Measurements from ENCODE around the gene DLGAP1. TPM values are rescaled to one million over a fixed set of nuclear protein-coding genes. Genes with fewer than 3 reads are reported as not detected.

DLGAP1 gene
- total and polyA plus RNA-seq, 2 donors: 0.24 to 0.41 TPM

GRCh38 chr18:4230450-4231168 is 224.5 kb downstream of the DLGAP1 start:
- Histone ChIP-seq H3K36me3 (ENCODE audit: control insufficient read depth in 2 of 2, insufficient read depth in 2 of 2, low read length in 1 of 2) (no peaks in the 10 kb centered on the region), H3K4me3 (ENCODE audit: low read length in 2 of 2) (no peak overlapping the region), H3K27me3 (ENCODE audit: control insufficient read depth in 2 of 2, insufficient read depth in 1 of 2, low read length in 1 of 2) (no peaks in the 10 kb centered on the region), H3K9me3 (ENCODE audit: control insufficient read depth in 2 of 2, insufficient read depth in 1 of 2, low read length in 1 of 2) (no peaks in the 10 kb centered on the region), H3K27ac (ENCODE audit: low read depth in 1 of 2, low read length in 1 of 2) (no peak overlapping the region), H3K4me1 (ENCODE audit: control insufficient read depth in 2 of 2, insufficient read depth in 2 of 2, low read length in 2 of 2) (no peaks in the 10 kb centered on the region)
- 91% methylated on average over 3 of the region's 3 CpGs for WGBS
- no peak for DNase-seq (ENCODE audit: low read depth in 6 of 9, low spot score in 9 of 9)

- Histone ChIP-seq H3K36me3 (ENCODE audit: control insufficient read depth in 2 of 2, insufficient read depth in 2 of 2, low read length in 1 of 2) (no peaks in the 10 kb centered on the region), H3K27ac (ENCODE audit: low read depth in 1 of 2, low read length in 1 of 2) (no peak overlapping the region), H3K27me3 (ENCODE audit: control insufficient read depth in 2 of 2, insufficient read depth in 1 of 2, low read length in 1 of 2) (no peaks in the 10 kb centered on the region), H3K4me1 (ENCODE audit: control insufficient read depth in 2 of 2, insufficient read depth in 2 of 2, low read length in 2 of 2) (no peaks in the 10 kb centered on the region), H3K9me3 (ENCODE audit: control insufficient read depth in 2 of 2, insufficient read depth in 1 of 2, low read length in 1 of 2) (no peaks in the 10 kb centered on the region), H3K4me3 (ENCODE audit: low read length in 2 of 2) (no peak overlapping the region)
- WGBS: 86% methylated on average over 4 of the region's 4 CpGs
- DNase-seq (ENCODE audit: low read depth in 6 of 9, low spot score in 9 of 9): no peak
Observed at GRCh38 chr18:4224031-4224704, 230.9 kb downstream of the DLGAP1 start.

GRCh38 chr18:4211111-4211837 is 243.8 kb downstream of the DLGAP1 start:
- H3K27me3 ChIP-seq (ENCODE audit: control insufficient read depth in 2 of 2, insufficient read depth in 1 of 2, low read length in 1 of 2): no peaks in the 10 kb centered on the region
- no peak overlapping the region for H3K4me3 ChIP-seq (ENCODE audit: low read length in 2 of 2)
- no peak for DNase-seq (ENCODE audit: low read depth in 6 of 9, low spot score in 9 of 9)
- H3K4me1 ChIP-seq (ENCODE audit: control insufficient read depth in 2 of 2, insufficient read depth in 2 of 2, low read length in 2 of 2): no peaks in the 10 kb centered on the region
- no peaks in the 10 kb centered on the region for H3K36me3 ChIP-seq (ENCODE audit: control insufficient read depth in 2 of 2, insufficient read depth in 2 of 2, low read length in 1 of 2)
- H3K27ac ChIP-seq (ENCODE audit: low read depth in 1 of 2, low read length in 1 of 2): no peak overlapping the region
- H3K9me3 ChIP-seq (ENCODE audit: control insufficient read depth in 2 of 2, insufficient read depth in 1 of 2, low read length in 1 of 2): no peaks in the 10 kb centered on the region
- WGBS: 88% methylated on average over 5 of the region's 5 CpGs

GRCh38 chr18:4208366-4208765 is 246.7 kb downstream of the DLGAP1 start:
- H3K27me3 ChIP-seq (ENCODE audit: control insufficient read depth in 2 of 2, insufficient read depth in 1 of 2, low read length in 1 of 2): no peaks in the 10 kb centered on the region
- H3K27ac ChIP-seq (ENCODE audit: low read depth in 1 of 2, low read length in 1 of 2): no peak overlapping the region
- H3K4me1 ChIP-seq (ENCODE audit: control insufficient read depth in 2 of 2, insufficient read depth in 2 of 2, low read length in 2 of 2): no peaks in the 10 kb centered on the region
- H3K4me3 ChIP-seq (ENCODE audit: low read length in 2 of 2): no peak overlapping the region
- no peaks in the 10 kb centered on the region for H3K9me3 ChIP-seq (ENCODE audit: control insufficient read depth in 2 of 2, insufficient read depth in 1 of 2, low read length in 1 of 2)
- no peak for DNase-seq (ENCODE audit: low read depth in 6 of 9, low spot score in 9 of 9)
- 100% methylated on average over 1 of the region's 1 CpG for WGBS
- no peaks in the 10 kb centered on the region for H3K36me3 ChIP-seq (ENCODE audit: control insufficient read depth in 2 of 2, insufficient read depth in 2 of 2, low read length in 1 of 2)

- Histone ChIP-seq H3K4me1 (ENCODE audit: control insufficient read depth in 2 of 2, insufficient read depth in 2 of 2, low read length in 2 of 2) (no peaks in the 10 kb centered on the region), H3K4me3 (ENCODE audit: low read length in 2 of 2) (no peak overlapping the region), H3K27me3 (ENCODE audit: control insufficient read depth in 2 of 2, insufficient read depth in 1 of 2, low read length in 1 of 2) (no peaks in the 10 kb centered on the region), H3K36me3 (ENCODE audit: control insufficient read depth in 2 of 2, insufficient read depth in 2 of 2, low read length in 1 of 2) (no peaks in the 10 kb centered on the region), H3K9me3 (ENCODE audit: control insufficient read depth in 2 of 2, insufficient read depth in 1 of 2, low read length in 1 of 2) (no peaks in the 10 kb centered on the region), H3K27ac (ENCODE audit: low read depth in 1 of 2, low read length in 1 of 2) (no peak overlapping the region)
- 94% methylated on average over 7 of the region's 7 CpGs for WGBS
- DNase-seq (ENCODE audit: low read depth in 6 of 9, low spot score in 9 of 9): no peak
Observed at GRCh38 chr18:4207383-4207985, 247.6 kb downstream of the DLGAP1 start.

- Histone ChIP-seq H3K27ac (ENCODE audit: low read depth in 1 of 2, low read length in 1 of 2) (no peak overlapping the region), H3K4me1 (ENCODE audit: control insufficient read depth in 2 of 2, insufficient read depth in 2 of 2, low read length in 2 of 2) (no peaks in the 10 kb centered on the region), H3K4me3 (ENCODE audit: low read length in 2 of 2) (no peak overlapping the region), H3K36me3 (ENCODE audit: control insufficient read depth in 2 of 2, insufficient read depth in 2 of 2, low read length in 1 of 2) (no peaks in the 10 kb centered on the region), H3K9me3 (ENCODE audit: control insufficient read depth in 2 of 2, insufficient read depth in 1 of 2, low read length in 1 of 2) (no peaks in the 10 kb centered on the region), H3K27me3 (ENCODE audit: control insufficient read depth in 2 of 2, insufficient read depth in 1 of 2, low read length in 1 of 2) (no peaks in the 10 kb centered on the region)
- no peak for DNase-seq (ENCODE audit: low read depth in 6 of 9, low spot score in 9 of 9)
- 90% methylated on average over 1 of the region's 1 CpG for WGBS
Observed at GRCh38 chr18:4204438-4204720, 250.7 kb downstream of the DLGAP1 start.

- Histone ChIP-seq H3K36me3 (ENCODE audit: control insufficient read depth in 2 of 2, insufficient read depth in 2 of 2, low read length in 1 of 2) (no peaks in the 10 kb centered on the region), H3K4me3 (ENCODE audit: low read length in 2 of 2) (no peak overlapping the region), H3K4me1 (ENCODE audit: control insufficient read depth in 2 of 2, insufficient read depth in 2 of 2, low read length in 2 of 2) (no peaks in the 10 kb centered on the region), H3K27me3 (ENCODE audit: control insufficient read depth in 2 of 2, insufficient read depth in 1 of 2, low read length in 1 of 2) (no peaks in the 10 kb centered on the region), H3K9me3 (ENCODE audit: control insufficient read depth in 2 of 2, insufficient read depth in 1 of 2, low read length in 1 of 2) (no peaks in the 10 kb centered on the region), H3K27ac (ENCODE audit: low read depth in 1 of 2, low read length in 1 of 2) (no peak overlapping the region)
- 82% methylated on average over 5 of the region's 5 CpGs for WGBS
- DNase-seq (ENCODE audit: low read depth in 6 of 9, low spot score in 9 of 9): no peak
Observed at GRCh38 chr18:4203568-4204437, 251.3 kb downstream of the DLGAP1 start.

GRCh38 chr18:4200399-4200798 is 254.7 kb downstream of the DLGAP1 start:
- Histone ChIP-seq H3K4me3 (ENCODE audit: low read length in 2 of 2) (no peak overlapping the region), H3K27ac (ENCODE audit: low read depth in 1 of 2, low read length in 1 of 2) (no peak overlapping the region), H3K36me3 (ENCODE audit: control insufficient read depth in 2 of 2, insufficient read depth in 2 of 2, low read length in 1 of 2) (no peaks in the 10 kb centered on the region), H3K4me1 (ENCODE audit: control insufficient read depth in 2 of 2, insufficient read depth in 2 of 2, low read length in 2 of 2) (no peaks in the 10 kb centered on the region), H3K9me3 (ENCODE audit: control insufficient read depth in 2 of 2, insufficient read depth in 1 of 2, low read length in 1 of 2) (no peaks in the 10 kb centered on the region), H3K27me3 (ENCODE audit: control insufficient read depth in 2 of 2, insufficient read depth in 1 of 2, low read length in 1 of 2) (no peaks in the 10 kb centered on the region)
- DNase-seq (ENCODE audit: low read depth in 6 of 9, low spot score in 9 of 9): no peak

Data from thymus (tissue), 11 donors.